HG03066 (cell line): ENCODE data around the gene ZNF853.
"Not testable (repeated sequence)": the region's sequence is repeated elsewhere in the genome, so short reads cannot be mapped to it uniquely, and the experiment has no call there.

ENCODE experiments used
- ATAC-seq: cut with Tn5 transposase; IDR thresholded peaks from one replicate; pipeline ENCODE4 v1.9.1; 2021; ENCODE audit warnings: low read depth; ENCODE audit not compliant: unreplicated experiment

The ZNF853 gene

DNA sequence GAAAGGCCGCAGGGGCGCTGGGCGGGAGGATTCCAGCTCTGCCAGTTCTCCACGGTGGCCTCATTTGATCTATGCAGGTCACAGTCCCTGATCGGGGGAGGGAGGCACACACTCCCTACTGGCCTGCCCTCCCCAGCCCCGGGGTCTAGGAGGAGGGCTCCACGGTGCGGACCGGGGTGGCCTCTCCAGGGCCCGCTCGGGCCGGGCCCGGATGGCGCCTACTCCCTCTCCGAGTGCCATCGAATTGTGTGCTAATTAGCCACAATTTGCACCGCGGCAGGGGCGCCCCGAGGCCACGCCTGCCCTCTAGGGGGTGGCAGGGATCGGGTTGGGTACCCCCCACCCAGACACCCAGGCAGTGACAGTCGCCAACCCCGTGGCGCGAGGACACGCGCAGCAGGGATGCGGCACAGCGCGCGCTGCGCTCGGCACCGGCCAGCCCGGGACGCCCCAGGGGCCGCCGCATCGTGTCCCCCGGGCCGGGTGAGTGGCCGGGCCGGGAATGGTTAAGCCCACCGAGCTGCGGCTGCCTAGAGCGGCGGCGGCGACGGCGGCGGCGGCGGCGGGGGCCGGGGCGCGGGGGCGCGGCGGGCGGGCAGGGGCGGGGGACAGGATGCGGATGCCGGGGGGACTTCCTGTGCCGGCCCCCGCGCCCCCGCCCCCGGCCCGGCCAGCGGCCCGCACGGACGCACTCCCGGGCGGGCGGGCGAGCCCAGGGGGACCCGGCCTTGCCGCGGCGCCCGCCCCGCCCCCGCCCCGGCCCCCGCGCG lies at the start of gene ZNF853:
ZNF853 (plus strand) TSS at position 658 of the 770 bp plus-strand sequence. CDS start 565 bp downstream, outside the sequence.
- ATAC-seq = no peak

DNA sequence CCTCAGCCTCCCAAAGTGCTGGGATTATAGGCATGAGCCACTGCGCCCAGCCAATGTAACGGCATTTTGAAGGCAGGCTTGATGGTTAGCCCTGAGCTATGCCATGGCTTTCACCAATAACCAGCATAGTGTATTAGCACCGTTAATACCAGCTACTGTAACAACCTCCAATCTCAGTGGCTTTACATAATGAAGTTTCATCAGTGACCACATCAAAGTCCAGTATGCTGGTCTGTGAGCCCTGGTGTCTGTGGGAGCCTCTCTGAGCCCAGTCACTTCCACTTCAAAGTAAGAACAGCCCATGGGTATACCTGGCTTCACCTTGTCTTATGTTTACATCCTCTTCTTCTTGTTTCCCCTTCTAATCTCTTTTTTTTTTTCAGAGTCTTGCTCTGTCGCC lies 49.8 kb upstream of the ZNF853 start:
- ATAC-seq = no peak

DNA sequence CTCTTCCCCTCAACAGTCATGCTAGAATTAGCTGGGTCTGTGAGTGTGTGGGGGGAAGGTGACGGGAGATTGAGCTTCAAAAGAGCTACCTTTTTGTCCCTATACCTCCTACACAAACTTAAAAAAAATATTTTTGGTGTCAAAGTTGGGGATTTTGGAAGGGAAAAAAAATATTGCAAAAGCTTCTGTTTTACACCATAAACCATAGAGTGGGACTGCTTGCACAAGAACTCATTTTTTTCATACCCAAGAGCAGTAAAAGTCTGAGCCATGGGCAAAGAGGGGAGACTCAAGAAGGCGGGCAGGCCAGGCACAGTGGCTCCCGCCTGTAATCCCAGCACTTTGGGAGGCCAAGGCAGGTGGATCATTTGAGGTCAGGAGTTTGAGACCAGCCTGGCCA lies 47.5 kb upstream of the ZNF853 start:
- no peak for ATAC-seq

DNA sequence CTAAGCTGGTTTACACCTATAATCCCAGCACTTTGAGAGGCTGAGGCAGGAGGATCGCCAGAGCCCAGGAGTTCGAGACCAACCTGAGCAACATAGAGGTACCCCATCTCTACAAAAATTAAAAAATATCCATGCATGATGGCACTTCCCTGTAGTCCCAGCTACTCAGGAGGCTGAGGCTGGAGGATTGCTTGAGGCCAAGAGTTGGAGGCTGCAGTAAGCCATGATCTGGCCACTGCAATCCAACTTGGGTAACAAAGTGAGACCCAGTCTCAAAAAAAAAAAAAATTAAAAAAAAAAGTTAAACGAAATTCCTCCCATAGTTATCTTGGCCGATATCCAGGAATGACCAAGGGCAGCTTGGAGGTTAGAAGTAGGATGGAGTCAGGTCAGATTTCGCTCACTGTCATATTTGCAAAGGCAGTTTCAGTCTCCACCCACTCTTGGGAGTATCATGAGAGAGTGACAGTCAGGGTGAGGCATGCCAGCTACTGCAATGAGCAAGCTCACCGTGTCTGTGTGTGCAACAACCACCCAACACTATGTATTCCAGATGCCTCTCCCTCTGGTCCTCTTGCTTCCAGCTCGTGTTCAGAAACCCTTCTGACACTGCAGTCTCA lies 44.1 kb upstream of the ZNF853 start:
- no peak for ATAC-seq

DNA sequence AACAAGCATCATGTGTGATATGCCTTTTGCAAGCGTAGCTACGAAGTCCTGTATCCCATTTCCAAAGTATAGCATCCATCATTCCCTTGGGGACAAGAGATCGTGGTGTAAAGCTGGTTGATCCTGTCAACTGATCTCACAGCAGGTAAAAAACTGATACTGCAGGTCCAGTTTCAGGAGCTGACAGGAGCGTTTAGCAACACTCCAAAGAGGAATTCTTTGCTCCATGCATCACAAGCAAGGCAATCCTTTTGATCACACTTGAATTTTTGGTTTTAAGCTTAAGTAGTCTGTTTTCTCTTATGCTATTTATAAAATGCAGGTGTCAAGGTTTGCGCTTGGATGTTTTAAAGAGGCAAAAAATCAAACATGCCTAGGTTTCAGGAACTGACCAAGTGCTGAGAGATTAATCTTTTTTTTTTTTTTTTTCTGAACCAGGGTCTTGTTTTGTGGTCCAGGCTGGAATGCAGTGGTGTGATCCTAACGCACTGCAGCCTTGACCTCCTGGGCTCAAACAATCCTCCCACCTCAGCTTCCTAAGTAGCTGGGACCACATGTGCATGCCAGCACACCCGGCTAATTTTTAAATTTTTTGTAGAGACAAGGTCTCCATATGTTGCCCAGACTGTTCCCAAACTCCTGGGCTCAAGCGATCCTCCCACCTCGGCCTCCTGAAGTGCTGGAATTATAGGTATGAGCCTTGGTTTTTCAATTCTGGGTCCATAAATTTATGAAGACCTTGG lies 40.0 kb upstream of the ZNF853 start:
- ATAC-seq = no peak

DNA sequence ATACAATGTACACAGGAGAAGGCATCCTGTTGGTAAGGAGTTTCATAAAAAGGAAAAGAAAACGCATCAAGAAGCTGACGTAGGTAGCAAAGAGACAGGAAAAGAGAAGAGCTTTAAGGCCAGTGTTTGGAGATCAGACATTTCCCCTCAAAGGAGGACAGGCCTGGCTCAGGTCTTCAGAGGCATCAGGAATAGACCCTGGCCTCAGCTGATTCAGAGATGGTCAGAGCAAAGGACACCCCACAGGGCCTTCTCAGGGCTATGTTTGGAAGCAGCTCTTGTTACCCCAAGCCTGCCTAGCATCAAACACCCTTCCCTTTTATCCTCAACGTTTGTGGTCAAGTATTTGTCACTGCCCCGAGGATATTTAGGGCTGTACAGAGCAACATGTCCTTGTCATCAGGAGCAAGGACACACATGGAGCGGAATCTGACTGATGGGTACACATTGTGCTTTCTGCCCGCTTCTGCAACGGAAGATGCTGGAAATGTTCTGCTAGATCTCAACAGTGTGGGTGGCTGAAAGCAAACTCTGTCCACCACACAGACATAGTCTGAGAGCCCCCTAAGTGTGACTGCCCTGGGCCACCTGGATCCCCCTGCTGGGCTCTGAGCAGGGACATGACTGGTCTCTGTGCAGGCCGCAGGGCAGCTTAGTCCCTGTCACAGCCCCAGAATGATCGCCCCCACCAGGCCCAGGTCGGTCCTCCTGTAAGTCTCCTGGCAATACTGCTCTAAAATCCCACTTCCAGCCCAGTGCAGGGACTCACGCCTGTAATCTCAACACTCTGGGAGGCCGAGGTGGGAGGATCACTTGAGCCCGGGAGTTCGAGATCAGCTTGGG lies 39.2 kb upstream of the ZNF853 start:
- no peak for ATAC-seq

DNA sequence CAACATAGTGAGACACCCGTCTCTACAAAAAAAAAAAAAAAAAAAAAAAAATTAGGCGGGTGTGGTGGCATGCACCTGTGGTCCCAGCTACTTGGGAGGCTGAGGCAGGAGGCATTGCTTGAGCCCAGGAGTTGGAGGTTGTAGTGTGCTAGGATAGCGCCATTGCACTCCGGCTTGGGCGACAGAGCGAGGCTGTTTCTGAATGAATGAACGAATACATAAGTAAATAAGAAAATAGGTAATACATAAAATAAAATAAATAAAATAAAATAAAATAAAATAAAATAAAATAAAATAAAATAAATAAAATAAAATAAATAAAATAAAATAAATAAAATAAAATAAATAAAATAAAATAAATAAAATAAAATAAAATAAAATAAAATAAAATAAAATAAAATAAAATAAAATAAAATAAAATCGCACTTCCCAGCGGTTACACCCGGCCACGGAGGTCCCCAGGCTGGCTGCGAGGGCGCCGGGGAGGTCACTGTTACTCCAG lies 38.5 kb upstream of the ZNF853 start:
- ATAC-seq = not testable (repeated sequence)

DNA sequence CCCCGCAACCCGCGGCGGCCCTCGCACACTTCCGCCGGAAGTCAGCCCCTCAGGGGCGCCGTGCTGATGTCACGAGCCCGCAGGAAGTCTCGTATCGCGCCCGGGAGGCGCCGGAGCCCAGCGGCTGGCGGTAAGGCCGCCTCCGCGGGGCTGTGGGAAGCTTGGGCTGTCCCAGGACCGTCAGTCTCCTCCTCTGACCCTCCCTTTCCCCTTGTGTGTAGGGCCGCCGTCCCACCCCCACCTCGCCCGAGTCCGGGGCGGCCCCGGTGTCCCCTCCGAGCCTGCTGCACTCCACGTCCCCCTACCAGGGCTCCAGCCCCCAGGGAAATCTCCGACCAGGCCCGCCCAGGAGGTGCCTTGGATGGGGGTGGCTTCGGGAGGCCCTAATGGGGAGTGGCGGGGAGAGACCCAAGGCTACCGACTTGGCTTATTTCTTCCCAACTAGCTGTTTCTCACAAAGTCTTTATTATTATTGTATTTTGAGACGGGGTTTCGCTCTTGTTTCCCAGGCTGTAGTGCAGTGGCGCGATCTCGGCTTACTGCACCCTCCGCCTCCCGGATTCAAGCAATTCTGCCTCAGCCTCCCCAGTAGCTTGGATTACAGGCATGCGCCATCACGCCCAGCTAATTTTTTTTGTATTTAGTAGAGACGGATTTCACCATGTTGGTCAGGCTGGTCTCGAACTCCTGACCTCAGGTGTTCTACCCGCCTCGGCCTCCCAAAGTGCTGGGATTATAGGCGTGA lies 37.9 kb upstream of the ZNF853 start, which contains the start of gene ZDHHC4:
ZDHHC4 (plus strand) TSS at position 86 of the 745 bp plus-strand sequence. CDS start 3,108 bp downstream, outside the sequence.
- peak; percentile 97 for ATAC-seq

DNA sequence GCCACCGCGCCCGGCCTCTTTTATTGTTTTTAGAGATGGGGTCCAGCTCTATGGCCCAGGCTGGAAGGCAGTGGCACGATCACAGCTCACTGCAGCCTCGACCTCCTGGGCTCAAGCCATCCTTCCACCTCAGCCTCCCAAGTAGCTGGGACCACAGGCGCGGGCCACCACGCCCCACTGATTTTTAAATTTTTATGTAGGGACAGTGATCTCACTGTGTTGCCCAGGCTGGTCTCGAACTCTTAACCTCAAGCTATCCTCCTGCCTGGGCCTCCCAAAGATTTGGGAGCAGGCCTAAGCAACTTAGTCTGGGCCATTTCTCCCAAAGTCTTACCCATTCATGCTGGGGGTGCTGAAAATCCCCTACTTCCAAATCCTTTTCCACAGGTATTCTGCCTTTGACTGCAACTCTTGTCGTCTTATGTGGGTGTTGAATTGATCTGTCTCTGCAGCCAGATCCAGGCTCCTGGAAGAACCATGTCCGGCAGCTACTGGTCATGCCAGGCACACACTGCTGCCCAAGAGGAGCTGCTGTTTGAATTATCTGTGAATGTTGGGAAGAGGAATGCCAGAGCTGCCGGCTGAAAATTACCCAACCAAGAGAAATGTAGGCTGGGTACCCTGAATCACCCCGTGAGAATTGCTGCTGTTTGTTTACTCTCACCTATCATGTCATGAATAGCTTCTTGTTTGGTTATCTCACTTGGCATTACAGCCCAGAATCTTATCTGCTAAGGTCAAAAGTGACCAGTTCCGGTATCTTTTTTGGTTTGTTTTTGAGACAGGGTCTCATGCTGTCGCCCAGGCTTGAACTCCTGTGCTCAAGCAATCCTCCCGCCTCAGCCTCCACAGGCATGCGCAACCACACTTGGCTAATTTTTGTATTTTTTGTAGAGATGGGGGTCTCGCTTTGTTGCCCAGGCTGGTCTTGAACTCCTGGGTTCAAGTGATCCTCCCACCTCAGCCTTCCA lies 37.0 kb upstream of the ZNF853 start:
- ATAC-seq = no peak

DNA sequence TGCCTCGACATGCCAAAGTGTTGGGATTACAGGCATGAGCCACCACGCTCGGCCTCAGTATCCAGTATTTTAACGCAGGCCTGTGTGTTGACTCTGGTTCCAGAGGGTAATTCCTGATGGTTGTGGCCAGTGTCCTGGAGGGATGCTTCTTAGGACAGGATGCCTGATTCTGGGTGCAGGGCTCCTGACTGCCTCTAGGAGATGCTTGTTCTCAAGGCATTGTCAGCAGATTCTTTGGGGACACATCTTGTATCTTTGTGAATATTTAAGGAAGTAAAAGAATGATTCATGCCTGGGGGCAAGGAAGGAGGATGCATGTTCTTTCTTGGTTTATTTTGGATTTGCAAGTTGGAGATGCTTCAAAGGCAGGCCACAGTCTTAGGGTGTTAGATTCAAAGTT lies 36.0 kb upstream of the ZNF853 start:
- ATAC-seq = no peak

DNA sequence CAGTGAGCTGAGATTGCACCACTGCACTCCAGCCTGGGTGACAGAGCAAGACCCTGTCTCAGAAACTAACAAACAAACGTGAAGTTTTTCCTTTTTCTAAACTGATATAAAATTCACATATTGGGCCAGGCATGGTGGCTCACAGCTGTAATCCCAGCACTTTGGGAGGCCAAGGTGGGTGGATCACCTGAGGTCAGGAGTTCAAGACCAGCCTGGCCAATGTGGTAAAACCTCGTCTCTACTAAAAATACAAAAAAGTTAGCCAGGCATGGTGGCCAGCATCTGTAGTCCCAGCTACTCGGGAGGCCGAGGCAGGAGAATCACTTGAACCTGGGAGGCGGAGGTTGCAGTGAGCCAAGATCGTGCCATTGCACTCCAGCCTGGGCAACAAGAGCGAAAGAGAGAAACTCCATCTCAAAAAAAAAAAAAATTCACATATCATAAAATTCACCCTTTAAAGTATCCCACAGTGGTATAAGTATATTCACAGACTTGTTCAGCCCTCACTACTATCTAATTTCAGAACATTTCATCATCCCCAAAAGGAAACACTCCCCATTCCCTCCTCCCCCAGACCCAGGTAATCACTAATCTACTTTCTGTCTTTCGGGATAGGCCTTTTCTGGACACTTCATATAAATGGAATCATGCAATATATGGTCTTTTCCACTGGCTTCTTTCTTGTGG lies 29.5 kb upstream of the ZNF853 start:
- ATAC-seq = not testable (repeated sequence)

DNA sequence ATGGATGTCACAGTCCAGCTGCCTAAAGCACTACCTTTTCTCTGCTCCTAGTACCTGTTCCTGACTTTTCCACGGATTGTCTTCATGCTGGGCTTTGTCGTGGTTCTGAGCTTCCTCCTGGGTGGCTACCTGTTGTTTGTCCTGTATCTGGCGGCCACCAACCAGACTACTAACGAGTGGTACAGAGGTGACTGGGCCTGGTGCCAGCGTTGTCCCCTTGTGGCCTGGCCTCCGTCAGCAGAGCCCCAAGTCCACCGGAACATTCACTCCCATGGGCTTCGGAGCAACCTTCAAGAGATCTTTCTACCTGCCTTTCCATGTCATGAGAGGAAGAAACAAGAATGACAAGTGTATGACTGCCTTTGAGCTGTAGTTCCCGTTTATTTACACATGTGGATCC lies 26.8 kb upstream of the ZNF853 start:
- no peak for ATAC-seq

DNA sequence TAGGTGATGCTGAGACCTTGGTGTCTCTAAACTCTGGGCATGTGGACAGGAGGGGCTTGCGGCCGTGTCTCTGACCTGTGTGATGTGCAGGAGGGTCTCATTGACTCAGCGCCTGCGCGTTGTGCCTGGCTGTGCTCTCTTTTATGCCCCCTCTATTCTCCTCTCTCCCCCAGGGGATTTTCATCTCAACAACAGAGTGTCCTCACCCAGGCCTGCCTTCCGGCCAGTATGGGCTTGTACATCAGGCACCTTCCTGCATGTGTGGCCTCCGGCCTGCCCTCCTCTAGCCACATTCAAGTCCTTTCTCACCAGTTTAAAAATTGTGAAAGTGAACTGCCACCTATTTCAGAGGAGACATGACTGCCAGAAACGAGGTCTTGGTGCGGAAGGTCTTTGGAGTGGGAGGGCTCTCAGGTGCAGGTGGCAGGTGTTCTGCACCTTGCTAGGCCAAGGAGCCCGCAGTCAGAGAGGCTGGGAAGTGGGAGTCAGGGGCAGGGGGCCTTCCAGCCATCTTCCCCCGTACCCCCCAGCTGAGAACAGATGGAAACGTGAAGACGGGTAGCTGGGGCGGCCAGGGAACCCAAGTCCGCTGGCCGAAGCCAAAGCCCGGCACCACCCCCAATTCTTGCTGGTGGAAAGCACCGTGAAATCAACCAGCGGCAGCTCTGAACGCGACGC lies 26.1 kb upstream of the ZNF853 start:
- ATAC-seq = no peak

DNA sequence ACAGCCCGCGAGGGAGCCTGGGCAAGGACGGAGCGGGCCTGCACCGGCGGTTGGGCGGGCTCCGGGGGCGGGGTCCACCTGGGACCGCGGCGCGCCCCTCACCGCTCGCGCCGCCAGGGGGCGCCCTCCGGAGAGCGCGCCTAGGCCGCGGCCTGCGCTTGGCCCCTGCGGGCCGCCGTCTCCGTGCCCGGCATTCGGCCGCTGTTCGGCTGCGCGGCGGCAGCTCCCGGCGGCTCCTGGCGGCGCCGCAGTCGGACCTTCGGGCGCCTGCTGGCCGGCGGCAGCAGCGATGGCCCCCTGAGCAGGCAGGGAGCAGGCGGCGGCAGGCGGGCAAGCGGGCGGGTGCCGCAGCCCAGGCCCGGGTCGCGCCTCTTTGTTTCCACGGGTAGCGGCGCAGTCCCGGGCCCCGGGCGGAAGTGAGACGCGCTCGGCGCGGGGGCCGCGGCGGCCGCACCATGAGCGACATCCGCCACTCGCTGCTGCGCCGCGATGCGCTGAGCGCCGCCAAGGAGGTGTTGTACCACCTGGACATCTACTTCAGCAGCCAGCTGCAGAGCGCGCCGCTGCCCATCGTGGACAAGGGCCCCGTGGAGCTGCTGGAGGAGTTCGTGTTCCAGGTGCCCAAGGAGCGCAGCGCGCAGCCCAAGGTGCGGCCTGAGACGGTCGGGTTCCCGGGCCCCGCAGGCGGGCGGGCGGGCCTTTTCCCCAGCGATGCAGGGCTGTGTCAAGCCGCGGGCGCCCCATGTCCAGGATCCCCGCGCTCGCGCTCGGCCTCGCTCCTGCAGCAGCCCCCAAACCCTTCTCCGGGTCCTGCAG lies 25.4 kb upstream of the ZNF853 start, which contains the start of gene INTS15:
INTS15 (plus strand) TSS at position 193 of the 816 bp plus-strand sequence; CDS start at position 456, 263 bp downstream.
- ATAC-seq = peak; percentile 78

DNA sequence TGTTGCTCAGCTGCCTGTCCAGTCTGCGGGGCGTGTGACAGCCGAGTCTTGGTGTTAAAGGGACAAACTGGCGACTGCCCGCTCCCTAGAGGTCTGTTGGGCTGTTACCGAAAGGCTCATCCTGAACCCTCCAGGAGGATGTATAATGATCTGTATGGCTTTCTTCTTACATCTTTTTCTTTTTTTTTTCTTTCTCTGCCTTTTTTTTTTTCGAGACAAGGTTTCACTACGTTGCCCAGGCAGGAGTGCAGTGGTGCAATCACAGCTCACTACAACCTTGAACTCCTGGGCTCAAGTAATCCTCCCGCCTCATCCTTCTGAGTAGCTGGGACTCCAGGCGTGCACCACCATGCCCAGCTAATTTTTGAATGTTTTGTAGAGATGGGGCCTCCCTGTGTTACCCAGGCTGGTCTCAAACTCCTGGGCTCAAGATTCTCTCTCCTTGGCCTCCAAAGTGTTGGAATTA lies 24.7 kb upstream of the ZNF853 start:
- ATAC-seq = peak; percentile 32

DNA sequence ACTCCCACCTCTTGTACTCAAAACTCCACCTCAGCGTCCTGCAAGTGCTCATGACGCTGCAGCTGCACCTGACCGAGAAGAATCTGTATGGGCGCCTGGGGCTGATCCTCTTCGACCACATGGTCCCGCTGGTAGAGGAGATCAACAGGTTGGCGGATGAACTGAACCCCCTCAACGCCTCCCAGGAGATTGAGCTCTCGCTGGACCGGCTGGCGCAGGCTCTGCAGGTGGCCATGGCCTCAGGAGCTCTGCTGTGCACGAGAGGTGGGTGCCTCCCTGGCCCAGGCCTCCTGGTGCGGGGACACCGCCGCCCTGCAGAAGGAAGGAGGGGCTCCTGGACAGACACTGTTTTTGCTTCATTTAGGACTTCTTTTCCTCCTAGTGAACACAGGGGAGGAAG lies 15.3 kb upstream of the ZNF853 start:
- no peak for ATAC-seq
